ENCODE data around the gene CORIN. TPM values are rescaled to one million over a fixed set of nuclear protein-coding genes. Genes with fewer than 3 reads are reported as not detected.

The CORIN gene
- total RNA-seq, 1 experiment from 2014 or later, result 3.5 TPM

DNA sequence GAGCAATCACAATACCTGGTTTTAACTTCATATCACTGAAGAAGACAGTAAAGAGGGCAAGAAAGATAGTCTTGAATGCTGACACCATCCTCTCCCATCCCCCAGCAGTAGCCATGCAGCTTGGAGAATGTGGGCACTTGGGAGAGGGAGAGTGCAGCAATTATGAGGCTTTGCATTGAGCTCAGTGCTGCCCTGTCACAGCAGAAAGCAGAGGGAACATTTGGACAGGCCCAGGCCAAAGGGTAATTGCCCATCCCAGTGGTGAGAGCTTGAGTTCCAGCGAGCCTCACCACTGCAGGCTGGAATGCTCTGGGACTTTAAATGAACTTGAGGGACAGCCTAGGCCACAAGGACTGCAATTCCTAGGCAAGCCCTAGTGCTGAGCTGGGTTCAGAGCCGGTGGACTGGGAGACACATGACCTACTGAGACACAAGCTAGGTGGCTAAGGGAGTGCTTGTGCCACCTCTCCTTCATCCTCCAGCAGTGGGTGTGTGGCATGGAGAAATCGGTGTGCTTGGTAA lies 36.3 kb downstream of the CORIN start:
- H3K4me2 ChIP-seq (ENCODE audit: low read length), result no peak overlapping the region
- no peak for ATAC-seq
- H2AFZ ChIP-seq (ENCODE audit: low read depth, low read length, poor library complexity, severe bottlenecking), result no peak overlapping the region
- H3K9me2 ChIP-seq (ENCODE audit: insufficient read depth), result no peaks in the 10 kb centered on the region
- H3K9me3 ChIP-seq (ENCODE audit: control insufficient read depth in 1 of 2, insufficient read depth in 1 of 2, low read depth in 1 of 2, low read length in 2 of 2), result no peaks in the 10 kb centered on the region
- ChIA-PET POLR2A (no interaction called here), CTCF (no interaction called here), RAD21 (ENCODE audit: low non-redundant PET in 1 of 2, low total read pairs in 2 of 2, uncharacterized antibody in 2 of 2, unreplicated experiment in 2 of 2) (no interaction called here)
- no peaks in the 10 kb centered on the region for H3K36me3 ChIP-seq (ENCODE audit: control insufficient read depth in 1 of 2, insufficient read depth in 2 of 2, low read length in 2 of 2)
- H3K27ac ChIP-seq (ENCODE audit: low read depth, low read length), result no peak overlapping the region
- H3K4me3 ChIP-seq (replicated peaks in 1 of 2; ENCODE audit: low read depth in 1 of 2, low read length in 2 of 2), result no peak overlapping the region
- H3K79me2 ChIP-seq (ENCODE audit: insufficient read depth, low read length), result no peaks in the 10 kb centered on the region
- H3K9ac ChIP-seq (ENCODE audit: low read length), result no peak overlapping the region
- no peak for DNase-seq (ENCODE audit: low read depth, low spot score)
- intact Hi-C loops (cut with micrococcal nuclease), result no loop called here
- no peaks in the 10 kb centered on the region for H3K4me1 ChIP-seq (ENCODE audit: control insufficient read depth in 1 of 2, insufficient read depth in 2 of 2, low read length in 2 of 2)
- no peaks in the 10 kb centered on the region for H3K27me3 ChIP-seq (ENCODE audit: insufficient read depth, low read length)
- TF ChIP-seq ELF1 (IDR thresholded peaks at IDR 0.05; ENCODE audit: borderline replicate concordance, low read depth) (no peak), SRF (IDR thresholded peaks at IDR 0.05; ENCODE audit: low read depth) (no peak), ZFX (IDR thresholded peaks at IDR 0.05) (no peak), SIN3A (IDR thresholded peaks at IDR 0.05; ENCODE audit: low read depth) (no peak), POLR2AphosphoS5 (IDR thresholded peaks at IDR 0.05; ENCODE audit: low read depth, low read length) (no peak), POLR2A (IDR thresholded peaks at IDR 0.05; ENCODE audit: borderline replicate concordance, extremely low read depth, insufficient read depth, insufficient read length) (no peak), EGR1 (IDR thresholded peaks at IDR 0.05; ENCODE audit: low read depth) (no peak), RAD21 (IDR thresholded peaks at IDR 0.05; ENCODE audit: low read depth) (no peak), FOSL1 (IDR thresholded peaks at IDR 0.05; ENCODE audit: low read depth) (no peak)
- TF ChIP-seq, protein P1, sequence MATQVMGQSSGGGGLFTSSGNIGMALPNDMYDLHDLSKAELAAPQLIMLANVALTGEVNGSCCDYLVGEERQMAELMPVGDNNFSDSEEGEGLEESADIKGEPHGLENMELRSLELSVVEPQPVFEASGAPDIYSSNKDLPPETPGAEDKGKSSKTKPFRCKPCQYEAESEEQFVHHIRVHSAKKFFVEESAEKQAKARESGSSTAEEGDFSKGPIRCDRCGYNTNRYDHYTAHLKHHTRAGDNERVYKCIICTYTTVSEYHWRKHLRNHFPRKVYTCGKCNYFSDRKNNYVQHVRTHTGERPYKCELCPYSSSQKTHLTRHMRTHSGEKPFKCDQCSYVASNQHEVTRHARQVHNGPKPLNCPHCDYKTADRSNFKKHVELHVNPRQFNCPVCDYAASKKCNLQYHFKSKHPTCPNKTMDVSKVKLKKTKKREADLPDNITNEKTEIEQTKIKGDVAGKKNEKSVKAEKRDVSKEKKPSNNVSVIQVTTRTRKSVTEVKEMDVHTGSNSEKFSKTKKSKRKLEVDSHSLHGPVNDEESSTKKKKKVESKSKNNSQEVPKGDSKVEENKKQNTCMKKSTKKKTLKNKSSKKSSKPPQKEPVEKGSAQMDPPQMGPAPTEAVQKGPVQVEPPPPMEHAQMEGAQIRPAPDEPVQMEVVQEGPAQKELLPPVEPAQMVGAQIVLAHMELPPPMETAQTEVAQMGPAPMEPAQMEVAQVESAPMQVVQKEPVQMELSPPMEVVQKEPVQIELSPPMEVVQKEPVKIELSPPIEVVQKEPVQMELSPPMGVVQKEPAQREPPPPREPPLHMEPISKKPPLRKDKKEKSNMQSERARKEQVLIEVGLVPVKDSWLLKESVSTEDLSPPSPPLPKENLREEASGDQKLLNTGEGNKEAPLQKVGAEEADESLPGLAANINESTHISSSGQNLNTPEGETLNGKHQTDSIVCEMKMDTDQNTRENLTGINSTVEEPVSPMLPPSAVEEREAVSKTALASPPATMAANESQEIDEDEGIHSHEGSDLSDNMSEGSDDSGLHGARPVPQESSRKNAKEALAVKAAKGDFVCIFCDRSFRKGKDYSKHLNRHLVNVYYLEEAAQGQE (IDR thresholded peaks at IDR 0.05; ENCODE audit: low read depth), result no peak
- TF ChIP-seq, protein P2, sequence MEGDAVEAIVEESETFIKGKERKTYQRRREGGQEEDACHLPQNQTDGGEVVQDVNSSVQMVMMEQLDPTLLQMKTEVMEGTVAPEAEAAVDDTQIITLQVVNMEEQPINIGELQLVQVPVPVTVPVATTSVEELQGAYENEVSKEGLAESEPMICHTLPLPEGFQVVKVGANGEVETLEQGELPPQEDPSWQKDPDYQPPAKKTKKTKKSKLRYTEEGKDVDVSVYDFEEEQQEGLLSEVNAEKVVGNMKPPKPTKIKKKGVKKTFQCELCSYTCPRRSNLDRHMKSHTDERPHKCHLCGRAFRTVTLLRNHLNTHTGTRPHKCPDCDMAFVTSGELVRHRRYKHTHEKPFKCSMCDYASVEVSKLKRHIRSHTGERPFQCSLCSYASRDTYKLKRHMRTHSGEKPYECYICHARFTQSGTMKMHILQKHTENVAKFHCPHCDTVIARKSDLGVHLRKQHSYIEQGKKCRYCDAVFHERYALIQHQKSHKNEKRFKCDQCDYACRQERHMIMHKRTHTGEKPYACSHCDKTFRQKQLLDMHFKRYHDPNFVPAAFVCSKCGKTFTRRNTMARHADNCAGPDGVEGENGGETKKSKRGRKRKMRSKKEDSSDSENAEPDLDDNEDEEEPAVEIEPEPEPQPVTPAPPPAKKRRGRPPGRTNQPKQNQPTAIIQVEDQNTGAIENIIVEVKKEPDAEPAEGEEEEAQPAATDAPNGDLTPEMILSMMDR (IDR thresholded peaks at IDR 0.05 in 2 of 3, conservative IDR thresholded peaks at IDR 0.05 in 1 of 3; ENCODE audit: borderline replicate concordance in 1 of 3, insufficient read depth in 1 of 3, low read depth in 2 of 3, low read length in 2 of 3), result no peak
- TF ChIP-seq, protein P3, sequence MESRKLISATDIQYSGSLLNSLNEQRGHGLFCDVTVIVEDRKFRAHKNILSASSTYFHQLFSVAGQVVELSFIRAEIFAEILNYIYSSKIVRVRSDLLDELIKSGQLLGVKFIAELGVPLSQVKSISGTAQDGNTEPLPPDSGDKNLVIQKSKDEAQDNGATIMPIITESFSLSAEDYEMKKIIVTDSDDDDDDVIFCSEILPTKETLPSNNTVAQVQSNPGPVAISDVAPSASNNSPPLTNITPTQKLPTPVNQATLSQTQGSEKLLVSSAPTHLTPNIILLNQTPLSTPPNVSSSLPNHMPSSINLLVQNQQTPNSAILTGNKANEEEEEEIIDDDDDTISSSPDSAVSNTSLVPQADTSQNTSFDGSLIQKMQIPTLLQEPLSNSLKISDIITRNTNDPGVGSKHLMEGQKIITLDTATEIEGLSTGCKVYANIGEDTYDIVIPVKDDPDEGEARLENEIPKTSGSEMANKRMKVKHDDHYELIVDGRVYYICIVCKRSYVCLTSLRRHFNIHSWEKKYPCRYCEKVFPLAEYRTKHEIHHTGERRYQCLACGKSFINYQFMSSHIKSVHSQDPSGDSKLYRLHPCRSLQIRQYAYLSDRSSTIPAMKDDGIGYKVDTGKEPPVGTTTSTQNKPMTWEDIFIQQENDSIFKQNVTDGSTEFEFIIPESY (IDR thresholded peaks at IDR 0.05; ENCODE audit: extremely low read depth, insufficient replicate concordance, low read length), result no peak
- TF ChIP-seq, protein P4, sequence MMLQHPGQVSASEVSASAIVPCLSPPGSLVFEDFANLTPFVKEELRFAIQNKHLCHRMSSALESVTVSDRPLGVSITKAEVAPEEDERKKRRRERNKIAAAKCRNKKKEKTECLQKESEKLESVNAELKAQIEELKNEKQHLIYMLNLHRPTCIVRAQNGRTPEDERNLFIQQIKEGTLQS (IDR thresholded peaks at IDR 0.05), result no peak
- BruUV-seq (replicated peaks), result no TSS peak
- H4K20me1 ChIP-seq (ENCODE audit: insufficient read depth), result no peaks in the 10 kb centered on the region

Data from HCT116 (cell line).